Measurements from ENCODE around the gene KLK2. TPM values are rescaled to one million over a fixed set of nuclear protein-coding genes. Genes with fewer than 3 reads are reported as not detected.

Gene KLK2
- total RNA-seq, result under 1 TPM in 1 of 2 donors, not detected in 1; 0.12 TPM
- long read RNA-seq, result 0 reads

DNA sequence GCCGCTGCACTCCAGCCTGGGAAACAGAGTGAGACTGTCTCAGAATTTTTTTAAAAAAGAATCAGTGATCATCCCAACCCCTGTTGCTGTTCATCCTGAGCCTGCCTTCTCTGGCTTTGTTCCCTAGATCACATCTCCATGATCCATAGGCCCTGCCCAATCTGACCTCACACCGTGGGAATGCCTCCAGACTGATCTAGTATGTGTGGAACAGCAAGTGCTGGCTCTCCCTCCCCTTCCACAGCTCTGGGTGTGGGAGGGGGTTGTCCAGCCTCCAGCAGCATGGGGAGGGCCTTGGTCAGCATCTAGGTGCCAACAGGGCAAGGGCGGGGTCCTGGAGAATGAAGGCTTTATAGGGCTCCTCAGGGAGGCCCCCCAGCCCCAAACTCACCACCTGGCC, at the start of gene KLK2:
KLK2 (plus strand) TSS at position 384 of the 400 bp plus-strand sequence. CDS start 35 bp downstream, outside the sequence.
- ATAC-seq (no peak), DNase-seq (no peak)
- intact Hi-C loops (cut with DNase I, micrococcal nuclease), result no loop called here

DNA sequence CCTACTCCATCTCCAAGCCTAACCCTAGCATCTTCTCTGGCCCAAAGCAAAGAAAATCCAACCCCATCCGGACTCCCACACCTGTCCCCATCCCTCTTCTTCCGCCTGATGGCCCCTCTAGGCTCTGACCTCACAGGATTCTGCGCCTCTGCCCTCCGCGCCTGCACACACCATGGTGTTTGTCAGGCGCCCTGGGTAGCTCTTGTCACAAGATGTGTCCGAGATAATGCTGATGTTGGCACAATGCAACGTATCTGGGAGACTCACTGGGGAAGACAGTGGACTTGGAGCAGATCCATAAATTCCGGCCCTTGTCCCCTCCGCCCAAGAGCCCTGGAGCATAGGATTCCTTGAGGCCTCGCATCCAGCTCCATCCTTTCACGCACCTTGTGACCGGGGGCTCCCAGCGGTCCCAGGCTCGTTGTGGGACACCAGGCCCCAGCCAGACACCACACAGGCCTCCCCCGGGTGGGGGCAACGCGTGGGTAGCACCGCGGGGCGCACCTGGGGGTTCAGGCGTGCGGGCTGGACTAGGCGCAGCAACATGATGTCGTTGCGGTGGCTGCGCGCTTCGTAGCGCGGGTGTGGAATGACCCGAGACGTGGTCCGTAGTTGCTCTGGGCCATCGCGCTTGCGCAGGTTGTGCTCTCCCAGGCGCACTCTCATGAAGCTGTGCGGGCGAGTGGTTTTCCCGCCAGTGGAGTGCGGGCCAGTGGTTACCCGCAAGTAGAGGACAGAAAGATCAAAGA, 46.6 kb upstream of the KLK2 start:
- ATAC-seq (no peak), DNase-seq (no peak)
- intact Hi-C loops (cut with DNase I, micrococcal nuclease), result no loop called here

DNA sequence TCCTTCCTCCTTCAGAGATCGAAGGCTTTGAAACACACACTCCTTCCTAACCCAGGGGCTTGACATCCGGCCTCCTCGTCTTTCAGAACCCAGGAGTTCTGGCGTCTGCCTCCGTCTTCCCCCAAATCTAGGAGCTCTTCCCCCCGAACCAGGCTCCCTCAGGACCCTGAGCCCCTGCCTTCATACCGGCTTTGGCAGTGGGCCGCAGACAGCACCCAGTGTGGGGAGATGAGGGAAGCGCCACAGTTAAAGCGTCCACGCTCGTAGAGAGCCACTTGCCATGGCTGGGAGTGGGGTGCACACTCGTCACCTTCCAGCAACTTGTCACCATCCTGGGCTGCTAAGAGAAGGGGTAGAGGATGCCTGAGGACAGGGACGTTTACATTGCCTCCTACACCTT, 45.8 kb upstream of the KLK2 start:
- DNase-seq (no peak), ATAC-seq (no peak)
- intact Hi-C loops (cut with DNase I, micrococcal nuclease), result no loop called here

DNA sequence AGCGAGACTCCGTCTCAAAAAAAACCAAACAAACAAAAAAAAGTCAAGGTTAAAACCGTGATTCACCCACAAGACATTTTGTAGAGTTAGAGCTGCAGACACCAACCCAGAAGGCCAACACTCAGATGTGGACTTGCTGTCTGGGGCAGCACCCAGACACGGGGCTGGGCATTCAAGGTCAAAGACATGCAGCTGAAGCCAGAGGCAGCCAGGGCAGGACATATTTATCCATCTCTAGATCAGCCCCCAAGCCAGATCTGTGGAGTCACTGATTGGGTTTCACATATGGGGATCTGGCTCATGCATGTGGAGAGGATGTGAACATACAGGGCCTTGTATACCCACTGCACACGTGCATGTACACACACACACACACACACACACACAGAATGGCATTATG, 43.4 kb upstream of the KLK2 start:
- ATAC-seq, result peak; percentile 20

DNA sequence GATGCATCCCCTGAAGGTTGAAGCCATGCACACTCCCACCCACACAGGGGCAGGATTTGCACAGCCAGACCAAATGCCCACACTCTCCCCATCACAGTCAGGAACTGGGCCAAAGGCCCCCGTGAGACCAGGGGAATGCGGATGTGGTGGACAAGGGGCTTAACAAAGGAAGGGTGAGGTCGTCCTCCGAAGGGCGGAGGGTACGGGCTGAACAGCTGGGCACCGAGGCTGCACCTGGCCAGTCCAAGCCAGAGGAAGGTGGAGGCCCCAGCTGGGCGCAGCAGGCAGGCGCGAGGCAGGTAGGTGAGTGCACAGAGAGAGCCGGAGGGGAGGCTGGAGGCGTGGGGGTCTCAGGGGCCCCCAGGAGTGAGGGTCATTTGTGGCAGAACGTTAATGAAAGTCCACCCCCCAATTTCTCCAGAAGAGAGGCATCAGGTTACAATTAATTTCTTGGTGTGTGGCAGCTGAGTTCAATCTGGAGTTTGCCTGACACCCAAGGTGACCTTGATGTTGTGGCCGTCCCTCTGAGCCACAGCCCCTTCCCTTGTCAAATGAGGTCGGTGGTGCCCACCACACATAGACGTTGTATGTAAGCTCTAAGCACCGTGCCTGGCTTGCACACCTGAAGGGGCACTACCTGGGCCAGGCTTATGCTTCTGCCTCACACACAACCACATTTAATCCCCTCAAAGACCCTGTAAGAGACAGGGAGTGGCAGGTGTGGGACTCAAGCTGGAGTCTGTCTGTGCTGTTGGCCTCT, 42.8 kb upstream of the KLK2 start:
- intact Hi-C loops (cut with DNase I, micrococcal nuclease), result no loop called here
- DNase-seq, result peak in 1 of 2 donors; percentile 38
- ATAC-seq, result peak; percentile 77

More for the DNA sequence above, 43.4 kb upstream of the KLK2 start:
- intact Hi-C loops (cut with DNase I, micrococcal nuclease), result no loop called here
- no peak for DNase-seq

DNA sequence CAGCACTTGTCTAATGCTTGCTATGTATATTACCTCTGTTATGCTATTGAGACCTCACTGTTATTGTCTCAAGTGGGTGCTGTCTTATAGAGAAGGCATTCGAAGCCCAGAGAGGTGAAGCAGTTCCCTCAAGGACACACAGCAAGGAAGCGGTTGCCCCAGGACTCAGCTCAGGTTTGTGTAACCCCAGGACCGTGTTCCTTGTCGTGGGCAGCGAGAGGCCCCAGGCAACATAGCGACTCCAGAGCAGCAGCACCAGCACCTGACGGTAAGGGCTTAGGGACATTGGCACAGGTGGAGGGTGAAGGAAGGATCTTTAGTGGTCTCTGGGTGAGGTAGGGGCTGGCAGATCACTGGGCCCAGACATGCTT, 42.2 kb upstream of the KLK2 start:
- no peak for DNase-seq
- intact Hi-C loops (cut with DNase I, micrococcal nuclease), result no loop called here
- ATAC-seq, result no peak

DNA sequence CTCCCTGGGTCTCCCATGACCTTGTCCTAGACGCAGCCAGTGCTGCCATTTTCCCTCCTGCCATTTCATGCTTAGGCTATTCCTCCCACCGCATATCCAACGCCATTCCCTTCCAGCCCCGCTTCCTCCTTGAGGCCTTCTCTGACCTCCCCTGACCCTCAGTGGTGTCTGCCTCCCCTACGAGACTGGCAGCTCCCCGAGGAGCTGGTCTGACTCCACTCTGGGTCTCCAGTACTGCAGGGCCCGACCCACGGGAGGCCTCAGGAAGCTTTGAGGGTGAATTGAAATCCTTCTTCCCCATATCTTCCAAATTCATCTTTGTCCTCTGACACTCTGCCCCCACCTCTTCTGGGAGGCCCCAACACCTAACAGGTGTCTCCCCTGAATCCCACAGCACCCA, 40.6 kb upstream of the KLK2 start:
- DNase-seq (no peak), ATAC-seq (no peak)
- intact Hi-C loops (cut with DNase I, micrococcal nuclease), result no loop called here

DNA sequence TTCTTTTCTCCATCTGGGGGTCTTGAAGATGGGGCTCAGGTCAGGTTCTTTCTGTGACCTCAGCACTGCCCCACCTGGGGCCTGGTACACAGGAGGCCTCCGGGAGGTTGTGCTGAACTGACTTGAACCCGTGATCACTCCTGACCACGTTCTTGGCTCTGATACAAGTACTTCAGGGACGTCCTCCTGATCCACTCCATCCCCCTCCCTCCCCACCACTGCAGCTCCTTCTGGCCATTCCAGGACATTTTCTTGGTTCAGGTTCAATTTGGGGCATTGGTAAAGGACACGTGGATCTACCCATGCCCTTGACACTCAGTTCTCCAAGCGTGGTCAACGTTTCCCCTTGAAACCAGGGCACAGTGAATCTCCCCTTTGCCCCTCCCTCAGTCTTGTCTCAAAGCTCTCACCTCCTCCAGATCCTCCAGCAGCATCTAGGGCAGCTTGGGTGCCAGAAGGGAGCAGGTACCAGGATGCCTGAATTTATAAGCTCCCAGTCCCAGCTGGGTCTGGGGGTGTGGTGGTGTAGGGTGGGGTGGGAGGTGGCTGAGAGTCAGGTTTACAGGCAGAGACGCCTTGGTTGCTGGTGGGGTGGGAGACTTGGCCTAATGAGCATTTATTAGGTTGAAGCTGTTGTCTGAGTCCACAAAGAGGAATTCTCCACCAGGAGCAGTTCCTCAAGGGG, 40.0 kb upstream of the KLK2 start, which contains the start of gene KLK15:
KLK15 (minus strand) TSS at position 458 of the 685 bp plus-strand sequence. CDS start 2,082 bp downstream, outside the sequence.
- intact Hi-C loops (cut with DNase I, micrococcal nuclease), result no loop called here
- ATAC-seq, result no peak
- DNase-seq, result no peak

DNA sequence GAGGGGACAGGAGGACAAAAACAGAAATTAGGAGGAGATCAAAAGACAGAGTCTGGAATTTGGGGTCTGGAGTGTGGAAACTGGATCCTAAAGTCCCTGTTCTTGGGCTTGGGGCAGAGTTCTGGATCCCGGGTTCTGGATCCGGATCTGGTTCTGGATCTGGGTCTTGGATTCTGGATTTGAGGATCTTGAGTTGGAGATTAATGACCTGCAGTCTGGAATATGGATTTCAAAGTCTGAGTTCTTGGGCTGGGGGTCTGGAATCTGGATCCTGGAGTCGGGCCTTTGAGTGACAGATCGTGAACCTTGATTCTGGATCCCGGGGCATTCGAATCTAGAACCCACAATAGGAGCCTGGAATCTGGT, 39.5 kb upstream of the KLK2 start:
- DNase-seq (no peak), ATAC-seq (no peak)
- intact Hi-C loops (cut with DNase I, micrococcal nuclease), result no loop called here

DNA sequence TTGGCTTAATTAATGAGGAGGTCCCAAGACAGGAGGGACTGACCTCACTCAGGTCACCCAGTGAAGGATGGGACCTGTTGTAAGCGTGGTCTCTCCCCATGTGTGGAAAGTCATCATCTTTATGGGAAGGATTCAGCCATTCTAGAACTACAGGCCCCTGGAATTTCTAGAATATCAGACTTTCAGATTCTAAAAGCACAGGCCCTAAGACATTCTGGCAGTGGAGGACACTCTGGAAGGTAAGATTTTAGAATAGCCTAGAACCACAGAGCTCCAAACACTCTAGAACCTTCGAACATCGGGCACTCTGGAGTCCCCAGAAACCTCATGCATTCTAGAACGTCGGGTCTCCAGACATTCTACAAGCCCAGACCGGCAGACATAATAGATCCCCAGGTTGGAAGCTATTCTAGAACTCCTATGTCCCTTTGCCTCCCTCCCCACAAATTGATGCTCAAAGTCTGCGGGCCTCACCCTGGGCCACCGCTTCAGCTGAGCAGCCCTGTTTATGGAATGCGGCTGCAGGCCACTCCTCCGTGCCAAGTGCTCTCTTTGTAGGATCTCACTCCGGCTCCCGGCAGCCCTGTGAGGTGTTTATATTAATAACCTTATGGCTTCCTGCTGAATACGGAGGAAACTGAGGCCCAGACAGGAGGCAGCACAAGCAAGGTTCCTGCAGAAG, 38.0 kb upstream of the KLK2 start:
- intact Hi-C loops (cut with DNase I, micrococcal nuclease), result no loop called here
- DNase-seq (peak in 1 of 2 donors; percentile 61), ATAC-seq (peak; percentile 65)

DNA sequence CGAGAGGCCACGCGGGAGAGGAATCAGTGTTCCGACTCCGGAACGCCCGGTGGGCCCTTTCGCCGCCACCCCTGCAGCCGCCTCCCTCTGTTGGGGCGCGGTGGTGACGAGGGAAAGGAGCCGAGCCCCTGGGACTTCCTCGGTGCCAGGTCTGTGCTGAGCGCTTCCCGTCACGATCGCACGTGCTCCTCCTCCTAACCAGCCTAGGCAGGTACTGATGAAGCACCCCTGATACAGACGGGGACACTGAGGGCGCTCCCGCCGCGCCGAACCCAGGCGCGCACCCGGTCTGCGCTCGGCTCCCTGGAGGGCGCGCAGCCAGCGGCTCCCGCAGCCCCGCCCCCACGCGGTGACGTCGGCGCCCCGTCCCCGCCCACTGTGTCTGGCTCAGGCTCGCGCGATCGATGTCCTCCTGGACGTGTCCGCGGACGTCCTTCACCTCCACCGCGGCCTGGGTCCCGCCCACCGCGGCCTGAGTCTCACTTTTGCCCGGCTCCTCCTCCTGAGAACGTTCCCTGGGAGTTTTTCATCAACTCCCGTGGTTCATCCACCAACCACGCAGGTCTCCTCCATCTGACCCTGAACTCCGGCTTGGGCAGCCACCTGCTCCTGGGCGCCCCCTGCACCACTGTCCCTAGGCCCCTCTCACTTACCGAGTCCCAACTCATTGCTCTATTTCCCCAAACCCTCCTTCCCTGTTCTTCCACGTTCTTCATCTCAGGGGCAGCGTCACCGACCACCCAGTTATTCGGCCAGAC, 37.3 kb upstream of the KLK2 start:
- peak; percentile 93 for ATAC-seq
- intact Hi-C loops (cut with DNase I, micrococcal nuclease), result no loop called here
- peak; percentile 80 to 87 for DNase-seq

DNA sequence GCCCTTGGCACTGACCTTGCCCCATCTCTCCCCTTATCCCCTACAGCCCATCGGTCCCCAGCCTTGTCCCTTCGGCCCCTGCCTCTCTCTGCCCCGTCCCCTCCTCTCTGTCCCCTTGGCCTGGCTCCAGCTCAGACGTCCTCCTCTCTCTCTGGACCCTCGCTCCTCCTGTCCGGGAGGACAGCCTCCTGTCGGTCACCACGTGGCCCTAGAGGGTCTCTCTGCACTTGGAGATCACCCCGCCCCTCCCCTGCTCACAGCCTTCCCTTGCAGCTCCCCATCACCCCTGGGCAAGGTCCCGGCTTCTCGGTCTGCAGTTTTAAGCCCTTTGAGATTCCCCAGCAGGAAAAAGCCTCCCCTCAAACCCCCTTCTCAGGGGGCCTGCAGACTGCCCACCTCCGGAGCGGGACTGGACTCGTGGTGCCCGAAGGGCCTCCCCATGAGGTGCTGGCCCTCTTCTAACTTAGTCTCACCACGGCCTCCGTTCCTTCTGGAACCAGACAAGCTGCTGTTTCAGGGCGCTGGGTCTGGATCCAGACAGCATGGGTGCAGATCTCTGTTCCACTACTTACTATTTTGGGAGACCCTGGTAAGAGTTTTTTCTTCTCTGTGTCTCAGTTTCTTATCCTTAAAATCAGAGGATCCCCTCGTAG, 36.6 kb upstream of the KLK2 start:
- DNase-seq, result peak in 1 of 2 donors; percentile 33
- ATAC-seq, result peak; percentile 1

DNA sequence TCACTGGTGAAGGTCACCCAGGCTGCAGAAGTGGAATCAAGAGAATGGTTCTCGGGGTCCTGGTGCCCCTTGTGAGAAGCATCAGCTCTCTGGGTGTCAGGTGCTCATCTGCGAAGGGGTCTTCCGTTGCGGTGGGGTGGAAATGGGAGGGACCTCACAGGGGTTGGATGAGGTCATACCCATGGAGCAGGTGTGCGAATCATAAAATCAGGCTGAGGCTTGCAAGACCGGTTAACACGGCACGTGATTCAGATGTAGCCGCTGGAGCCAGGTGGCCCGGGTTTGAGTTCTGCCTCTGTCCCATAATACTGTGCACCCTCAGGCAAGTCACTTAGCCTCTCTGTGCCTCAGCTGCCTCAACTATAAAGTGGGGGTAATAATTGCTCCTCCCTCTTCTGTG, 35.9 kb upstream of the KLK2 start:
- DNase-seq (peak; percentile 57 to 60), ATAC-seq (peak; percentile 44)
- intact Hi-C loops (cut with DNase I, micrococcal nuclease), result no loop called here

More for the DNA sequence above, 36.6 kb upstream of the KLK2 start:
- intact Hi-C loops (cut with DNase I, micrococcal nuclease), result no loop called here

DNA sequence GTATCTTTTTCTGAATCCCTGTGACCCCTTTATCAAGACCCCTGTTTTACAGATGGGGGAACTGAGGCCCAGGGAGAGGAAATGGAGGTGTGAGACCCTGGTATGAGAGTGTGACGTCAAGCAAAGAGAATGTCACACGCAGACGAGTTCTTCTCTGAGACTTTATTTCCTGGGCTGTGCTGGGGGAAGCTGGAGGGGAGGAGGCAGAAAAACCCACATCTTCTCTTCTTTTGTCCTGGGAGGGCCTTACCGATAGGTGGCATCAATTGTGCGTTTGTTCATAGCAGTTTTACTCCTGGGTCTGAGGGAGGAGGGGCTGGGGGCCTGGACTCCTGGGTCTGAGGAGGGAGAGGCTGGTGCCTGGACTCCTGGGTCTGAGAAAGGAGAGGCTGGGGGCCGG, 35.0 kb upstream of the KLK2 start:
- ATAC-seq (no peak), DNase-seq (no peak)
- intact Hi-C loops (cut with DNase I, micrococcal nuclease), result no loop called here

DNA sequence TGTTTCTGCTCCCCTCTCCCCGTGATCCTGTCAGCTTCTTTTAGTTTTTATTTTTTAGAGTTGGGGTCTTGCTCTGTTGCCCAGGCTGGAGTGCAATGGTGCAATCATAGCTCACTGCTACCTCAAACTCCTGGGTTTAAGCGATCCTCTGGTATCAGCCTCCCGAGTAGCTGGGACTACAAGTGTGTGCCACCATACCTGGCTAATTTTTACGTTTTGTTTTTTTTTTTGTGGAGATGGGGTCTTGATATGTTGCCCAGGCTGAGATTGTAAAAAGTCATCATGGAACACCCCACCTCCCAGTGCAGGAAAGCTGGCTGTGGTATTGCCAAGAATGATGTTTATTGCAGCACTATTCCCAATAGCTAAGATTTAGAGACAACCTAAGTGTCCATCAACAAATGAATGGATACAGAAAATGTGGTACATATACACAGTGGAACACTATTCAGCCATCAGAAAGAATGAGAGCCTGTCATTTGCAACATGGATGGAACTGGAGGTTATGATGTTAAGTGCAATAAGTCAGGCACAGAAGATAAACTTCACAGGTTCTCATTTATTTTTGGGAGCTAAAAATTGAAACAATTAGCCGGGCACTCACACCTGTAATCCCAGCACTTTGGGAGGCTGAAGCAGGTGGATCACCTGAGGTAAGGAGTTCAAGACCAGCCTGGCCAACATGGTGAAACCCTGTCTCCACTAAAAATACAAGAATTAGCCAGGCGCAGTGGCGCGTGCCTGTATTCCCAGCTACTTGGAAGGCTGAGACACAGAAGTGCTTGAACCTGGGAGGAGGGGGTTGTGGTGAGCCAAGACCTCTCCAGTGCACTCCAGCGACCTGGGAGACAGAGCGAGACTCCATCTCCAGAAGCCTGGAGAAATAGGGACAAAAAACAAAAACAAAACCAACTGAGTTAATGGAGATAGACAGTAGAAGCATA, 33.3 kb upstream of the KLK2 start:
- intact Hi-C loops (cut with DNase I, micrococcal nuclease), result no loop called here
- ATAC-seq, result no peak

DNA sequence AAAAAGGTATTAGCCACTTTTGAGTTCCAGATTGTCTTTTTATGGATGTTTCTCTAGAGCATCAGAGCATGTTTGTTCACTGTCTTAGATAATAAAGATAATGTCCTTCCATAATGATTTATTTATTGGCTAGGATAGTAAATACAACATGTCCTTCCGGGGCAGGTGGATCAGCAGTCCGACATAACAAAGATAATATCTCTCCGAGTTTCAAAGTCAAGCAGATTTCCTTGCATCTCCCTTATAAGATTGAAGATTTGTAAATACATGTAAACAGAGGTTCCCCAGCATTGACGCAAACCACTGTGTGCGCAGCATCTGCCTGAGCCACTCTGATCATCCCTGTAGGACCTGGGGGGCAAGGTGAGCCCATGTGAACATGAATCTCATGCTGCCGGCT, 31.1 kb upstream of the KLK2 start:
- DNase-seq (no peak), ATAC-seq (no peak)
- intact Hi-C loops (cut with DNase I, micrococcal nuclease), result no loop called here

More for the DNA sequence above, 33.3 kb upstream of the KLK2 start:
- no peak for DNase-seq

DNA sequence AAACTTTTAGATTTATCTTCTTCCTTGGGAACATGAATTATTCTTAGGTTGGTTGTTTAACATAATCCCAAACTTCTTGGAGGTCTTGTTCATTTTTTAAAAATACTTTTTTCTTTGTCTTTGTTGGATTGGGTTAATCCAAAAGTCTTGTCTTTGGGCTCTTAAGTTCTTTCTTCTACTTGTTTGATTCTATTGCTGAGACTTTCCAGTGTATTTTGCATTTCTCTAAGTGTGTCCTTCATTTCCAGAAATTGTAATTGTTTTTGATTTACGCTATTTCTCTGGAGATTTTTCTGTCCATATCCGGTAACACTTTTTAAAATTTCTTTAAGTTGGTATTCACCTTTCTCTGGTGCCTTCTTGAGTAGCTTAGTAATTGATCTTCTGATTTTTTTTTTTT, 30.0 kb upstream of the KLK2 start:
- no peak for ATAC-seq
- DNase-seq, result no peak
- intact Hi-C loops (cut with DNase I, micrococcal nuclease), result no loop called here
